ENCODE measurements around the gene IL21R. TPM values are rescaled to one million over a fixed set of nuclear protein-coding genes. Genes with fewer than 3 reads are reported as not detected.

The IL21R gene
- total and polyA plus RNA-seq, 9 of the 15 experiments (the other 6 are each of a cell fraction or from before 2014, with no cell fraction given), result 0.04 to 0.34 (median 0.18) TPM; not detected in 1

DNA sequence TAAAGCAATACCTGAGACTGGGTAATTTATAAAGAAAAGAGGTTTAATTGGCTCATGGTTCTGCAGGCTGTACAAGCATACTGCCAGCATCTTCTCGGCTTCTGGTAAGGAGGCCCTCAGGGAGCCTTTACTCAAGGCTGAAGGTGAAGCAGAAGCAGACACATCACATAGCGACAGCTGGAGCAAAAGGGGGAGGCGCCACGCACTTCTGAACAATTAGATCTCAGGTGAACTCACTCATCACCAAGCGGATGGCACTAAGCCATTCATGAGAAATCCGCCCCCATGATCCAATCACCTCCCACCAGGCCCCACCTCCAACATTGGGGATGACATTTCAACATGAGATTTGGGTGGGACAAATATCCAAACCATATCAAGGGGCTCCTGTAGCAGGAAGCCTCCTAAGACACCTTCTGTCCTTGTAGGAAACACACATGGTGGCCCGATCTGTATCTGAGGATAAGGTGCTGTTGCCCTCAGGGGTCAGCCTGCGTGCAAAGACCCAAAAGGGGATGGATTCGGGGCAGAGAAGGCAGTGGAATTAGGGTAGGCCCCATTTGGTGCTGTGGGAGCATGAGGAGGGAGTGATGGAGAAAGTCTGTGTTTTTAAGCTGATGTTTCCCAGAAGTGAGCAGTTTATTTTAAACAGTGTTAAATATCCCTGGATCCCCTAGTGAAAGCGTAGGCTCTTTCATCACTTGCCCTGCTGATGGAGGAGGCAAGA, 23.0 kb downstream of the IL21R start (continued):
- TF ChIP-seq, protein P1, sequence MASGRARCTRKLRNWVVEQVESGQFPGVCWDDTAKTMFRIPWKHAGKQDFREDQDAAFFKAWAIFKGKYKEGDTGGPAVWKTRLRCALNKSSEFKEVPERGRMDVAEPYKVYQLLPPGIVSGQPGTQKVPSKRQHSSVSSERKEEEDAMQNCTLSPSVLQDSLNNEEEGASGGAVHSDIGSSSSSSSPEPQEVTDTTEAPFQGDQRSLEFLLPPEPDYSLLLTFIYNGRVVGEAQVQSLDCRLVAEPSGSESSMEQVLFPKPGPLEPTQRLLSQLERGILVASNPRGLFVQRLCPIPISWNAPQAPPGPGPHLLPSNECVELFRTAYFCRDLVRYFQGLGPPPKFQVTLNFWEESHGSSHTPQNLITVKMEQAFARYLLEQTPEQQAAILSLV (tag; IDR thresholded peaks at IDR 0.05), result no peak
- no peak for TF ChIP-seq ZNF232 (CRISPR knock-in tag; IDR thresholded peaks at IDR 0.05)

DNA sequence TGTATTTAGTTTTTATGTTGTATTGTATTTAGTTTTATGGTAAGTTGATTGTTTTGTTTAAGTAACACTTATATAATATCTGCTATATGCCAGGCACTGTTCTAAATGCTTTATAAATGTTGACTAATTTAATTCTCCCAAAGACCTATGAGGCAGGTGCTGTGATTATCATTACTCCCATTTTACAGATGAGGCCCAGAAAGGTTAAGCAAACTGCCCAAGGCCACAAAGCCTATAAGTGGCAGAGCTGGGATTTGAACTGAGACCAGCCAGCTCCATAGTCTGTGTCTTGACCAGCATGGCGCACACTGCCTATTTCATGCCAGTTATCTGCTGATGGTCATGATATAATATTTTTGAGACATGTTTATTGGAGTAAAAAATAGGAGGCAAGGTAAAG, 24.0 kb downstream of the IL21R start:
- H3K9ac ChIP-seq (ENCODE audit: insufficient read depth in 1 of 2, low read depth in 2 of 2, low read length in 2 of 2), result no peak overlapping the region
- H3K4me2 ChIP-seq (ENCODE audit: insufficient read depth, low read length), result no peak overlapping the region
- ATAC-seq, result no peak
- H3K27me3 ChIP-seq (ENCODE audit: control insufficient read depth in 2 of 2, insufficient read depth in 2 of 2, low read length in 2 of 2), result no peaks in the 10 kb centered on the region; a peak in 1 of 5 replicates
- H3K36me3 ChIP-seq (ENCODE audit: control insufficient read depth, insufficient read depth, low read length), result no peaks in the 10 kb centered on the region
- ChIA-PET POLR2A (interaction anchor here (1.8 kb wide), 1 partner anchor 8 kb away, joined by 7 read pairs; no protein-coding TSS in a partner anchor), CTCF (ENCODE audit: low intra/inter-chr PET ratio) (no interaction called here)
- 31% methylated on average over 1 of the region's 1 CpG for WGBS (ENCODE audit: insufficient coverage, low coverage, missing lambda C conversion rate)
- no peak overlapping the region for H3K27ac ChIP-seq (ENCODE audit: extremely low read depth, low read depth, low read length)
- no peaks in the 10 kb centered on the region for H3K9me1 ChIP-seq (ENCODE audit: control insufficient read depth, insufficient read depth, low read length)
- no peaks in the 10 kb centered on the region for H4K20me1 ChIP-seq (replicated peaks; ENCODE audit: control insufficient read depth, insufficient read depth, low read length)
- H3K4me1 ChIP-seq (replicated peaks in 1 of 2; ENCODE audit: control insufficient read depth in 2 of 2, insufficient read depth in 2 of 2, low read length in 2 of 2), result peaks cover 0 to 5% of the 10 kb centered on the region in 2 experiments; a peak in 4 of 5 replicates
- FAIRE-seq, result no peak
- BruUV-seq (replicated peaks), result no TSS peak
- in situ Hi-C loops (cut with MboI) (no loop called here), intact Hi-C loops (cut with micrococcal nuclease) (no loop called here)
- no peak overlapping the region for H2AFZ ChIP-seq (ENCODE audit: low read depth, low read length)
- H3K9me3 ChIP-seq (replicated peaks; ENCODE audit: control insufficient read depth, insufficient read depth, low read depth, low read length), result peaks cover 4% of the 10 kb centered on the region
- no peak overlapping the region for H3K4me3 ChIP-seq
- no peaks in the 10 kb centered on the region for H3K79me2 ChIP-seq (ENCODE audit: control insufficient read depth, insufficient read depth, low read length)
- DNase-seq (ENCODE audit: extremely low read depth in 1 of 4, low spot score in 3 of 4), result no peak
- TF ChIP-seq ZNF431 (CRISPR knock-in tag; IDR thresholded peaks at IDR 0.05), result no peak
- no peak for TF ChIP-seq ZNF224 (CRISPR knock-in tag; IDR thresholded peaks at IDR 0.05)
- TF ChIP-seq ZNF143 (CRISPR knock-in tag; IDR thresholded peaks at IDR 0.05), result no peak
- no peak for TF ChIP-seq GABPA (tag; conservative IDR thresholded peaks at IDR 0.05; ENCODE audit: low read depth)
- no peak for TF ChIP-seq SPI1 (IDR thresholded peaks at IDR 0.05; ENCODE audit: borderline replicate concordance, low read depth, low read length)
- no peak for TF ChIP-seq CHCHD3 (CRISPR knock-in tag; IDR thresholded peaks at IDR 0.05)
- TF ChIP-seq ZNF277 (CRISPR knock-in tag; IDR thresholded peaks at IDR 0.05; ENCODE audit: borderline replicate concordance), result no peak
- no peak for TF ChIP-seq NR4A1 (CRISPR knock-in tag; IDR thresholded peaks at IDR 0.05)
- no peak for TF ChIP-seq NR4A1 (tag; IDR thresholded peaks at IDR 0.05)
- no peak for TF ChIP-seq SRSF9 (IDR thresholded peaks at IDR 0.05; ENCODE audit: borderline replicate concordance, low read depth, low read length)
- TF ChIP-seq ZNF311 (CRISPR knock-in tag; IDR thresholded peaks at IDR 0.05), result no peak
- TF ChIP-seq, protein P2, sequence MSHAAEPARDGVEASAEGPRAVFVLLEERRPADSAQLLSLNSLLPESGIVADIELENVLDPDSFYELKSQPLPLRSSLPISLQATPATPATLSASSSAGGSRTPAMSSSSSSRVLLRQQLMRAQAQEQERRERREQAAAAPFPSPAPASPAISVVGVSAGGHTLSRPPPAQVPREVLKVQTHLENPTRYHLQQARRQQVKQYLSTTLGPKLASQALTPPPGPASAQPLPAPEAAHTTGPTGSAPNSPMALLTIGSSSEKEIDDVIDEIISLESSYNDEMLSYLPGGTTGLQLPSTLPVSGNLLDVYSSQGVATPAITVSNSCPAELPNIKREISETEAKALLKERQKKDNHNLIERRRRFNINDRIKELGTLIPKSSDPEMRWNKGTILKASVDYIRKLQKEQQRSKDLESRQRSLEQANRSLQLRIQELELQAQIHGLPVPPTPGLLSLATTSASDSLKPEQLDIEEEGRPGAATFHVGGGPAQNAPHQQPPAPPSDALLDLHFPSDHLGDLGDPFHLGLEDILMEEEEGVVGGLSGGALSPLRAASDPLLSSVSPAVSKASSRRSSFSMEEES (CRISPR knock-in tag; IDR thresholded peaks at IDR 0.05), result no peak
- TF ChIP-seq SMAD2 (IDR thresholded peaks at IDR 0.05; ENCODE audit: low read depth, low read length), result no peak
- TF ChIP-seq BMI1 (IDR thresholded peaks at IDR 0.05; ENCODE audit: low read length), result no peak
- TF ChIP-seq, protein P3, sequence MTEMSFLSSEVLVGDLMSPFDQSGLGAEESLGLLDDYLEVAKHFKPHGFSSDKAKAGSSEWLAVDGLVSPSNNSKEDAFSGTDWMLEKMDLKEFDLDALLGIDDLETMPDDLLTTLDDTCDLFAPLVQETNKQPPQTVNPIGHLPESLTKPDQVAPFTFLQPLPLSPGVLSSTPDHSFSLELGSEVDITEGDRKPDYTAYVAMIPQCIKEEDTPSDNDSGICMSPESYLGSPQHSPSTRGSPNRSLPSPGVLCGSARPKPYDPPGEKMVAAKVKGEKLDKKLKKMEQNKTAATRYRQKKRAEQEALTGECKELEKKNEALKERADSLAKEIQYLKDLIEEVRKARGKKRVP (CRISPR knock-in tag; IDR thresholded peaks at IDR 0.05), result no peak
